Stimulated activated CD4-positive, alpha-beta T cell treated with anti-CD3 and anti-CD28 coated beads, TNF-alpha, amount 100 ng/mL, for 1 hour (primary cell): ENCODE measurements around the gene SPEN.
"Not testable (repeated sequence)": the region's sequence is repeated elsewhere in the genome, so short reads cannot be mapped to it uniquely, and the experiment has no call there.

ENCODE experiments used
- DNase-seq, 3 donors: peaks; one replicate each; pipeline ENCODE4 v3.0.0-alpha.2; 2020; ENCODE audit warnings: low read depth in 3 of 3, low spot score in 1 of 3

The SPEN gene

GRCh38 chr1:15856888-15857287, 9.4 kb downstream of the SPEN start:
- DNase-seq, result no peak

- DNase-seq, result no peak
Measured at GRCh38 chr1:15858069-15858670, 10.7 kb downstream of the SPEN start.

GRCh38 chr1:15858672-15859372, 11.3 kb downstream of the SPEN start:
- no peak for DNase-seq

GRCh38 chr1:15863156-15863901, 15.8 kb downstream of the SPEN start:
- no peak for DNase-seq

GRCh38 chr1:15866721-15867201, 19.3 kb downstream of the SPEN start:
- DNase-seq, result no peak

- DNase-seq, result no peak
Measured at GRCh38 chr1:15867288-15867687, 19.8 kb downstream of the SPEN start.

- DNase-seq, result no peak
Measured at GRCh38 chr1:15869413-15869812, 21.9 kb downstream of the SPEN start.

GRCh38 chr1:15870421-15870820, 22.9 kb downstream of the SPEN start:
- no peak for DNase-seq

GRCh38 chr1:15874471-15874870, 27.0 kb downstream of the SPEN start:
- DNase-seq, result no peak

- no peak for DNase-seq
Measured at GRCh38 chr1:15876357-15877055, 29.0 kb downstream of the SPEN start.

GRCh38 chr1:15881961-15882360, 34.5 kb downstream of the SPEN start:
- DNase-seq, result no peak

- DNase-seq, result no peak
Measured at GRCh38 chr1:15882665-15883064, 35.2 kb downstream of the SPEN start.

GRCh38 chr1:15883326-15883725, 35.8 kb downstream of the SPEN start:
- DNase-seq, result no peak

- DNase-seq, result no peak
Measured at GRCh38 chr1:15884477-15884876, 37.0 kb downstream of the SPEN start.

- DNase-seq, result no peak
Measured at GRCh38 chr1:15885269-15885668, 37.8 kb downstream of the SPEN start.

GRCh38 chr1:15885701-15886610, 38.4 kb downstream of the SPEN start:
- DNase-seq, result peak in 1 of 3 donors; percentile 12

- no peak for DNase-seq
Measured at GRCh38 chr1:15886611-15887167, 39.2 kb downstream of the SPEN start.

GRCh38 chr1:15892857-15893599, 45.5 kb downstream of the SPEN start:
- not testable (repeated sequence) for DNase-seq

- no peak for DNase-seq
Measured at GRCh38 chr1:15895233-15895632, 47.7 kb downstream of the SPEN start.
